Raji (cell line): ENCODE measurements around the gene PLPP3.

Source experiments
- POLR2A ChIP-seq: IDR thresholded peaks from 2 replicates; pipeline ENCODE4 v1.6.1; 2011; ENCODE audit warnings: low read depth, low read length, control low read depth; ENCODE audit not compliant: insufficient read depth

Gene PLPP3

GRCh38 chr1:56562891-56563452, 16.4 kb downstream of the PLPP3 start:
- no peak for TF ChIP-seq POLR2A

- no peak for TF ChIP-seq POLR2A
Measured at GRCh38 chr1:56561227-56562019, 17.9 kb downstream of the PLPP3 start.

- no peak for TF ChIP-seq POLR2A
Measured at GRCh38 chr1:56557746-56558145, 21.6 kb downstream of the PLPP3 start.

GRCh38 chr1:56555448-56555847, 23.9 kb downstream of the PLPP3 start:
- TF ChIP-seq POLR2A, result no peak

GRCh38 chr1:56553046-56553445, 26.3 kb downstream of the PLPP3 start:
- no peak for TF ChIP-seq POLR2A

GRCh38 chr1:56552349-56552748, 27.0 kb downstream of the PLPP3 start:
- no peak for TF ChIP-seq POLR2A

GRCh38 chr1:56551691-56552090, 27.7 kb downstream of the PLPP3 start:
- no peak for TF ChIP-seq POLR2A

- TF ChIP-seq POLR2A, result no peak
Measured at GRCh38 chr1:56550859-56551188, 28.5 kb downstream of the PLPP3 start.

GRCh38 chr1:56550138-56550858, 29.1 kb downstream of the PLPP3 start:
- no peak for TF ChIP-seq POLR2A

- no peak for TF ChIP-seq POLR2A
Measured at GRCh38 chr1:56548571-56548970, 30.8 kb downstream of the PLPP3 start.

- no peak for TF ChIP-seq POLR2A
Measured at GRCh38 chr1:56547977-56548376, 31.4 kb downstream of the PLPP3 start.

GRCh38 chr1:56547473-56547872, 31.9 kb downstream of the PLPP3 start:
- TF ChIP-seq POLR2A, result no peak

- TF ChIP-seq POLR2A, result no peak
Measured at GRCh38 chr1:56545711-56546110, 33.7 kb downstream of the PLPP3 start.

GRCh38 chr1:56543783-56544612, 35.4 kb downstream of the PLPP3 start:
- TF ChIP-seq POLR2A, result no peak

- no peak for TF ChIP-seq POLR2A
Measured at GRCh38 chr1:56542651-56543050, 36.7 kb downstream of the PLPP3 start.
